ENCODE data around the gene PADI1.

PADI1 gene

DNA sequence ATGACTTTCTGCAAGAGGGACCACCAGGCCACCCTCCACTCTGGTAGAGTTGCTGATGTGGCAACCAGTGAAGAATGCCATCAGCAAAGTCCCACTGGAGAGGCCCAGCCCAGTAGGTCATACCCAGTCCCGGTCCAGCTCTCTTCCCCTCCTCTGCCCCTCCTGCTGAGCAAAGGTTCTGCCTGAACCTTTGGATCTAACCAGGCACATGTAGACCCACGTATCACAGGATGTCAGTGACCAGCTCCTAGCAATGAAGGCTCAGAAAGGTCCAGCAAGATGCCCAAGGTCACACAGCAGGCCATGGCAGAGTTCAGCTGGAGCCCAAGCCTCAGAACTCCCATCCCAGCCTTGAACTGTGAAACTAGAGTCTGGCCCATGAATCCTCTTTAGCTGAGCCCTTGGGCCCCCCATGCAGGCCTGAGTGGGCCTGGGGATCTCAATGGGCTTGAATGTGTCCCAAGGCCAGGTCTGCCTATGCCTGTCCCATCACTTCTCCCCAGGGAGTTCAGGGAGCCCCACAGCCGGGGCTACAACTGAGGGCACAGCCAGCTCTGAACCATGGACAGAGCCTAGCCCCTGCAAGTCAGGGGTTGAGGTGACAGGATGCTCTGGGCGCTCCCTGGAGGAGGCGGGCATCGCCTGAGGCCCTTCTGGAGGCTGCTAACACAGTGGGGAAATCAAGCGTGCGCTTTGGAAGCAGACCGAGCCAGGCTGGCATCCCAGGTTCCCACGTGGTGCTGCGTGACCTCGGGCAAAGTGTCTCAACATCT, 21.4 kb upstream of the PADI1 start:
- DNase-seq, result no peak

DNA sequence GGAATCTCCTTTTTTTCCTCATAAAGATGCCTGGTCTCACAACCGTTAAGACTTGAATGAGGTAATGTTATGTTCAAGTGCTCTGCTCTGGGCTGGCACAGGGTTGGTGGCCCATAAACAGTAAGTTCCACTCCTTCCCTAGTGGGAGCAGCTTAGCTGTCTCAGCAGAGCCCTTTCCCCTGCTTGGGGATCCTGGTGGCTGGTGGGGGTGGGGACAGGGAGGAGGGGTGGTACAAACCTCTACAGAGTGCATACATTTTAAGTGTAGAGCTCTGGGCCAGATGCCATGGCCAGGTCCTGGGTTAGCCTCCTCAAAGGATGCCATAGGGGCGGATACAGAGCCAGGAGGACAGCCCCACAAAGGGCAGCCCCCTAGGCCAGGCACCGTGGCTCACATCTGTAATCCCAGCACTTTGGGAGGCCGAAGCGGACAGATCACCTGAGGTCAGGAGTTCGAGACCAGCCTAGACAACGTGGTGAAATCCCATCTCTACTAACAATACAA, 20.7 kb upstream of the PADI1 start:
- DNase-seq, result no peak

DNA sequence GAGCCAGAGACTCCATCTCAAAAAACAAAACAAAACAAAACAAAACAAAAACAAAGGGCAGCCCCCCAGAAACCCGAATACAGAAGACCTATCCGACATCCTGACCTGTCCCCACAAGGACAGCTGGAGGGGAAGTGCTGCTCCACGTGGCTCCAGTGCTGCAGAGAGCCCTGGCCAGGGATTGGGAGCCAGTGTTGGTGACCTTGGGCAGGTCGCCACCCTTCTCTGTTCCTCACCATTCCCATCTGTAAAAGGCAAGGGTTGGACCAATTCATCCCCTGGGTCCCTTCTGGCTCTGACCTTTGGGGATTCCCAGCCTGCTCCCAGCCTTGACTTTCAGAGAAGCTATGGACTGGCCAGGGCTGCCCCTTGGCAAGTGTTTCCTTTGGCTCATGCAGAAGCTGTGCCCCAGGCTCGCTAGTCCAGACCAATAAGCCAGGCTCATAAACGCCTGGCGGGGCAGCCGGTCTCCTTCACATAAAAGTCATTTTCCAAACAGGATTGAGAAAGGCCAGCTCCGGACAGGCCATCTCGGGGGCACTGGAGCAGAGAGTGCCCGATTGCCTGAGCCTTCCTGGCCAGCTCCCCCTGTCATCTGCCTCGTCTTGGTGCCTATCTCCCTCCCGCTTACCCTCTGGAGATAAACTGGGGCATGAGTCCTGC, 20.0 kb upstream of the PADI1 start:
- DNase-seq, result no peak

DNA sequence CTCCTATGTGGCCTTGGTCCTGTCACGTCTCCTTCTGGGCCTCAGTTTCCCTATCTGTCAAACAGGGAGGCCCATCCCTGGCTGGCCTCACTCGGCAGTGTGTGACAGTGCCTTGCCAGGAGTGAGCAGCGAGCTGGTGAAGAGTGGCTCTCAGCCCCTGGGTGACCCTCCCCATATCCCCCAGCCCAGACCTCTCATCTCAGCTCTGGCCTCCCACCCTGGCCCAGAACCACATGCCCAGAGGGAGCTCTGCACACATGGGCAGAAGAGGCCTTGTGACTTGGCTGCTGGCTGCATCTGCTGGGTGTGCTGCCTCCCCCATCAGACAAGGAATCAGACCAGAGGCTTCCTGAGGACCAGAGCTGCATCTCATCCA, 19.5 kb upstream of the PADI1 start:
- no peak for DNase-seq

DNA sequence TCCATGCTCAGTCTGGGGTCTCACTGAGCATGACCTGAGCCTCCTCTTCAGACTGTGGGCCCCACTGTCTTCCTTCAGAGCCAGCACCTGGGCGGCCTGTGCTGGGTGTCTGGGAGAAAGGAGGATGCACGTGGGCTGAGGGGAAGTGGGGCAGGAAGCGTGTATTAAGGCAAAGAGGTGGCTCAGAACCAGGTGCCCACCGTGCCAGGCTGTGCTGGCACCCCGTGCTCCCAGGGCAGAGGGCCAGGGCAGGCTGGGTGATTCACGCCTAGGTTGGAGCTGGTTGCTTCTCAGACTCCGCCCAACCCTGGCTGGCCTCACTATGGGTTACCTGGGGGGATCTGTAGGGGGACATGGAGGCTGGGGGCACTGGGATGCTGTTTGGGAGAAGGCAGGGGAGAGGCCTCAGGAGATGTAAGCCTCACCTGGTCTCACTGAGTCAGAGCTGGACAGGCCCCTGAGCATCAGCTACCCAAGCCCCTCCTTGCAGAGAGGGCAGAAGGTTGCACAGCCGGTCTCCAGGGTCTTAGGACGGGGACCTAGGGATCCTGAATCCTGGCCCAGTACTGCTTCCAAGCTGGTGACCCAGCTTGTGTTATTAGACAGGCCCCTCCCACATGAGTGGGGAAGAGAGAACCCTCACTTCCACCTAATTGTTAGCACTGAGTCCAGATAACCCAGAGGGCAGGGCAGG, 18.6 kb upstream of the PADI1 start:
- no peak for DNase-seq

DNA sequence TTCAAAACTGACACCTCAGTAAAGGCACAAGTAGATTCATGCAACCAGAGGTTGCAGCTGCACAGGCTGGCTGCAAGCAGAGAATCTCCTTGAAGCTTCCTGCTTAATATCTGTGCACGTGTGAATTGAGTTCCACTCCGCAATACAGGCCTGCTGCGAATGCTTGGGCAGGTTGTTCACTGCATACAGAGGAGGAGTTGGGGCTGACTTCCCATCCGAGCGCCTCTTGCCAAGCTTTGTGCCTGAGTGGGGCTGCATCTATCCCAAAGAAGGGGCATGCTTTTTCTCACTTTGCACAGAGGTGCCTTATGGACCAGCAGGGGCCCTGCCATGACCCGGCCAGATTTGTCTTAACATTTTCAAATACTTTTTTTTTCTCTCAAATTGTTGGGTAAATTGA, 17.9 kb upstream of the PADI1 start:
- DNase-seq, result no peak

DNA sequence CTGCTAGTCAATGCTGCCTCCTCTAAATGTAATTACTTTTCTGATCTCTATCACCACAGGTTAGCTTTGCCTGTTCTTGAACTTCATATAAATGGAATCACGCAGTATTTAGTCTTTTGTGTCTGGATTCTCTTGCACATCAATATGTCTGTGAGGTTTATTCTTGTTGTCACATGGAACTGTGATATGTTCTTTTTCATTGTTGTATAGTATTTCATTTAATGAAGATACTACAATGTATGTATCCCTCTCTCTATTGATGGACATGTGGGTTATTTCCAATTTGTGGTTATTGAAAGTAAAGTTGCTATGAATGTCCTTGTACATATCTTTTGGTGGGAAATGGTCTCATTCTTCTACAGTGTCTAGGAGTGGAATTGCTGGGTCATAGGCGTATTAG, 16.7 kb upstream of the PADI1 start:
- no peak for DNase-seq

DNA sequence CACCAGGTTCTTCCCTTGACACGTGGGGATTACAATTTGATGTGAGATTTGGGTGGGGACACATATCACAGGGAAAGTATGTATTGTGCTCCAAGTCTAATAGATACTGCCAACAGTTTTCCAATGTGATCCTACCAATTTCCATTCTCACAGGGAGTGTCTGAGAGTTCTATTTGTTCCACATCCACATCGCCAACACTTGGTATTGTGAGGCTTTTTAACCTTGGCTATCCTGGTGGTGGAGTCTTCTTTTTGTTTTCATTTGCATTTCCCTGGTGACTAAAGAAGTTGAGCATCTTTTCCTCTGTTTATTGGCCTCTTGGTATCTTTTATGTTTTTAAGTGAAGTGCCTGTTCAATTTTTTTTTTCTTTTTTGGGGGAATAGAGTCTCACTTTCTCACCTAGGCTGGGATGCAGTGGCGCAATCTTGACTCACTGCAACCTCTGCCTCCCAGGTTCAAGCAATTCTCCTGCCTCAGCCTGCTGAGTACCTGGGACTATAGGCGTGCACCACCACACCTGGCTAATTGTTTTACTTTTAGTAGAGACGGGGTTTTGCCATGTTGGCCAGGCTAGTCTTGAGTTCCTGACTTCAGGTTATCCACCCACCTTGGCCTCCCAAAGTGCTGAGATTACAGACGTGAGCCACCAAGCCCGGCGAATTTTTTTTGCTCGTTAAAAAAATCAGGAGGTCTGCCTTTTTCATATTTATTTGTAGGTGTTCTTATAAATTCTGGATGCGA, 15.9 kb upstream of the PADI1 start:
- DNase-seq, result no peak

DNA sequence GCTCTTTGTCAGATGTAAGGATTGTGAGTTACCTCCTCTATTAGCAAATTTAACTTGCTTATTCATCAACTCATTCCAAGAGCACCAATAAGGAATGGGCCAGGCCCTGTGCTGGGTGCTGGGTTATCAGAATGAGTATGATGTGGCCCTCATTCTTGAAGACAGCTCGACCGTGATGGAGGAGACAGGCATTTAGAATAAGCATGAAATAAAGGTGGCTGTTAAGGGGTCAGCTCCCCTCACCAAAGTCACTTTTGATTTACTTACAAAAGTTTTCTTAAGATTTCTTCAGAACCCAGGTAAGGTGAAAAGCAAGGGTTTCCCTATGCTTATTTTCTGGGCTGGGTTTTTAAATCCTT, 15.3 kb upstream of the PADI1 start:
- DNase-seq, result peak; percentile 14

DNA sequence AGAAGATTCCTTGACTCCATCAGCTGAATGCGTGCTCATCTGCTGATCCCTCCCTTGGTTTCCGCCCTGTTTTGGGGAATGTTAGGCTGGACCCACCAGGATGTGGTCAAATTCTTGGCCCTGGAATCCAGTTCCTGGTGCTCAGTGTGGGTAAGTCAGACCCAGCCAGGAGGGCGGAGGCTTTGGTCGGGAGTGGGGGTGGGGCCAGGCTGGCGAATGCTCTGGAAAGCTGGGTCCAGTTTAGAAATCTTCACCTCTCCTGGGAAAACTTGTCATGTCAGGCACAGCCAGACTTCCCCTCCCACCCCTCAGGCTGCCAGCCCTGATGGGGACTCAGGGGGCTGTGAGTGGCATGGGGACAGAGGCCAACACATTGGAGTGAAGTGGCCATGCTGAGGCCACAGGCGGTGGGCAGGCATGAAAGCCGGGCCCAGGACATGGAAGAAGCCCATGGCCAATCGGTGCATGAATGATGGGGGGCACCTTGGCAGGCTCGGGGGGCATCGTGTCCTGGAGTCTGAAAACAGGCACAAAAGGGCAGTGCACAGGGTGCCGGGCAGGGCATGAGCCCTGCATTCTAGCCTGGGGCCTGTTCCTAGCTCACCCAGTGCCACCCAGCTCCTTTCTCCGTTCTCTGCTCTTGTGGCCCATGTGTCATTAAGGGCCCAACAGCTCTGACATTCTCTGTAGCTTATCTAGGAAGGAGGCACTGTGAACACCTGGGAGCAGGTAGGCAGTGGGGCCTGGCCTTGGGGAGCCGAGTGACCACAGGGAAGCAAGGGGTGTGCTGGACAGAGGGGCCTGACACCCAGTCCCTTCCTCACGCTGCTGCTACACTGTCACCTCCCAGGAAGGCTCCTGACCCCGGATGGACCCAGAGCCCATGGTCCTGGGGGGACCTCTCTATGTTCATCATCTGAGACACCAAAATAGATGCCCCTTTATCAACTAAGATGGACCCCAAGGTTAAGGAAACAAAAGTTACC, 14.6 kb upstream of the PADI1 start:
- DNase-seq, result peak; percentile 93

DNA sequence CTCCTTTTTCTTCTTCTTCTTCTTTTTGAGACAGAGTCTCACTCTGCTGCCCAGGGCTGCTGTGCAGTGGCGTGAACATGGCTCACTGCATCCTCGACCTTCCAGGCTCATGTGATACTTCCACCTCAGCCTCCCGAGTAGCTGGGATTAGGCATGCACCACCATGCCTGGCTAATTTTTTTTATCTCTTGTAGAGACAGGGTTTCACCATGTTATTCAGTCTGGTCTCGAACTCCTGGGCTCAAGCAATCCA, 13.0 kb upstream of the PADI1 start:
- no peak for DNase-seq

DNA sequence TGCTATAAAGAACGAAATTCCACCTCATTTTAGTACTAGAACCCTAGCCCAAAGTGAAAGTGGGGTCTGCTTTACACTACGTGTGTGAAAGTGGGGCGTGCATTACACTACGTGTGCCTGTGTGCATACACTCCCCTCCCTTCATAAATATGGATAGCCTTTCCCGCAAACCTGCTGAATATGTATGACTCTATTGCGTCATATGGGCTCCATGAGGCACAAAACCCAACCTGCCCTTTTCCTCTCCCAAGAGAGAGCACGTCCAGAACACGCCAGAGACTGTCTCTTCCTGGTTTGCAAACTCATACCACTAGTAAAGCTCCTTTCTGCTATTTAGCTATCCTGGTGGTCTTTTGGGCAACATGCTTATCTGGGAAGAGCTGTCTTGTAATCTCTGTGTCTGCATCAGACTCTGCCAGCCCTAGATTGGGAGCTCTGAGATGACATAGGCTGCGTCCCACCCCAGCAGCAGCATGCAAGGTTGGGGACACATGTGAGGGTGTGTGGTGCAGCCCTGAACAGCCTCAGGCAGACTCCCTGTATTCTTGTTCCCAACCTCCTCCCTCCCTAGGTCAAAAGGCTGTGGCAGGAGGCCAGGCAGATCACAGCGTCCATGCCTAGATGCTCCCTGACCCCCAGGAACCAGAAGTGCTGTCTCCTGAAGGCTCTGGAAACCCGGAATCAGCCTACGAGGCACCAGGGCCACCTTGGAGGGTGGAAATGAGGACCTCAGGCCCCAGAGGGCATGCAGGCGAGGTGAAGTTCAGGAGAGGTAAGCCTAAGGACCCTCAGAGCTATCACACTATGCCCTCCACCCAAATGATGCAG, 12.3 kb upstream of the PADI1 start:
- no peak for DNase-seq

DNA sequence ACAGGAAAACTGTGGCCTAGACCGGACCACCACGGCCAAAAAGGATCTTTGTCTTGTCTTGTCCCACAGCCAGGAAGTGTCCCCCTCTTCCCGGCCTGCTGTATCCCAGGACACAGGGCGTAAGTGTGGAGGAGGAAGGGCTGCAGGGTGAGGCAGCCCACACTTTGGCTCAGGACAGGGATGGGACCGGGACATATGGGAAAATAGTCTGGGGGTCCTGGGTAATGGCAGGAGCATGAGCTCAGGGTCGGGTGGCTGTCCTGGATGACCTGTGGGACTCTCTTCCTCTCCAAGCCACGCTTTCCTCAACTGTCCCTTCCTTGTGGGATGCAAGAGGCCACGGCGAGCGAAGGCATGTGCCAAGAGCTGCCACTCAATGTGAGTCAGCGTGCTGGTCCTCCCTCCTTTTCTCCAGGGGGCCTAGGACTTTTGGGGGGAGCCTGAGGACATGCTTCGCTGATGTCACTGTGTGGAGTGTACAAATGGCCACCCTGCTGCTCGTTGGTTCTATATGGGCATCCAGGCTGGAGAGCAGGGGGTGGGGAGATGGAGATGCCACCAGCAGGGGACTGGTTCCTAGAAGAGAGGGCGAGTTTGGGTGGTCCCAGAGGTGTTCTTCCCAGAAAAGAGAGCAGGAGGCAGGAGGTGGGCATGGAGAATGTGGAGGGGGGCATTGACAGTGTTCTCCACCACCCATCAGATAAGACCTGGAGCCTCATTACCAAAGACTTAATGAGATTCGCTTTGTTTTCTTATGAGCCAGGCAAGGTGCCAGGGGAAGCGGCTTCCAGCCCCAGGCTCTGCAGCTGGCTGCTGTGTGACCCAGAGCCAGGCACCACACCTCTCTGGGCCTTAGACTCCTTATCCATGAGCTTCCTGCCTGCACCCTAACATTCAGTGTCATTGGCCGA, 11.5 kb upstream of the PADI1 start:
- DNase-seq, result no peak

DNA sequence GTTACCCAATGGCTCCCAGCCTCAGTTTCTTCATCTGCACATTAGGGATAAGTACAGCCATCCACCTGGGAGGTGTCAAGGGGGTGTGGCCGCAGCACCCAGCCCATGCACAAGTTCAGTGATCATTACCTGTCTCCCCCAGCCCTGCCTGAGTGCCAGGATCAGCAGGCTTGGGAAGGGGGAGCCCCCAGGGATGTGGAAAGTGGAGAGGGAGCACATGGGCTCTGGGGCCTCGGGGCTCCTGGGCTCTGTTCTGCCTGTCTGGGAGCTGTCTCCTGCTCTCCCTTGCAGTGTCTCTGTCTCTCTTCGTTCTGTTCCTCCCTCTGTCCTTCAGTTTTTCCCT, 10.8 kb upstream of the PADI1 start:
- no peak for DNase-seq

DNA sequence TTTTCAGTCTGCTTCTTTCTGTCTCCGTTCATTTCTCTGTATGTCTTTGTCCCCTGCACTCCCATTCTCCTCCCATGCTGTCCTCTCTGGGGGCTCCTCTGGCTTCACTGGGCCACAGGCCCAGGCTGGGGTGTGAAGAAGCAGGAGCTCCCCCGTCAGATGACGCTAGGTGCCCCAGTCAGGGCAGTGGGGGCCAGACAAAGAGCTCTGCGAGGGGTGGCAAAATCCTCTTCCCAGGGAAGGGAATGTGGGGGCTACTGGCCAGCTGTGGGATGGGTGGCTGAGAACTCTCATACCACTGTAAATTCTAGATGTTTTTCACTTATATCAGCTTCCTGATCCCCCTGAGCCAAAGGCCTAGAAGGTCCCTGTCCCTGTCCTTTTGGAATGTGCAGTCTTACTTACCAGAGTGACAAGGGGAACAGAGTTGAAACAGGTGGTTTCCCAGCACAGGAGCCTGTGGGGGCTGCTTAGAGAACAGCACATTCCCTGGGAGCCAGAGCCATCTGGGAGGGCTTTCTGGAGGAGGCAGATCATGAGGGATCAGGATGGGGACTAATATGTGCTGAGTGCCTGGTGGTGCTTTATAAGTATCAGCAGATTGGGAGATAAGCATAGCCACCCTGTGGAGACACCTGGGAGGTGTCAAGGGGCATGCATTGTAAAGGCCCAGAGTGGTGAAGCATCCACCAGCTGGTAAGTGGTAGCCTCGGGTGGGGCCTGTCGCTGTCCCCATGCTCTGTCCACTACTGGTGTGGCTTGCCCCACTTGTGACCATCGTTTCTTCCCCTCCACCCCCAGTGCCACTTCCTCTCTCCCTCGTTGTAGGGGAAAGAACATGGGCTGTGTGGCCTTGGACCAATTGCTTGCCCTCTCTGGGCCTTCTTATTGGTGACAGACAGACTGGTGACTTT, 10.1 kb upstream of the PADI1 start:
- no peak for DNase-seq

DNA sequence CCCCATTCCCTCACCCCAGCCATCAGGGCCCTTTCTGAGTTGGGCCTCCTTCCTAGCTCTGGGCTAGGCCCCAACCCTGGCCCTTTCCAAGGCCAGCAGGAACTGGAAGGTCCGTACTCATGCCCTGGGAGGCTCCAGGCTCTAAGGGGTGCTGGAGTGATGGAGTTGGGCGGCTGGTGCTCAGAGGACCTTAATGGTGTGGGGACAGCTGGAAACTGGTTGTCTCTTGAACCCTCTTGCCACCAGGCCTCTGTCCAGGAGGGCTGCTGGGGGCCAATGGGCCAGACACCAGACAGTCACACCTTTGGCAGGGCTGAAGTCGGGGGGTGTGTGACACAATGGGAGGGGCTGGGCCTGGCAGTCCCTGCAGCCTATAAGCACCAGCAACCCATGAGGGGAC, 9.2 kb upstream of the PADI1 start:
- no peak for DNase-seq

DNA sequence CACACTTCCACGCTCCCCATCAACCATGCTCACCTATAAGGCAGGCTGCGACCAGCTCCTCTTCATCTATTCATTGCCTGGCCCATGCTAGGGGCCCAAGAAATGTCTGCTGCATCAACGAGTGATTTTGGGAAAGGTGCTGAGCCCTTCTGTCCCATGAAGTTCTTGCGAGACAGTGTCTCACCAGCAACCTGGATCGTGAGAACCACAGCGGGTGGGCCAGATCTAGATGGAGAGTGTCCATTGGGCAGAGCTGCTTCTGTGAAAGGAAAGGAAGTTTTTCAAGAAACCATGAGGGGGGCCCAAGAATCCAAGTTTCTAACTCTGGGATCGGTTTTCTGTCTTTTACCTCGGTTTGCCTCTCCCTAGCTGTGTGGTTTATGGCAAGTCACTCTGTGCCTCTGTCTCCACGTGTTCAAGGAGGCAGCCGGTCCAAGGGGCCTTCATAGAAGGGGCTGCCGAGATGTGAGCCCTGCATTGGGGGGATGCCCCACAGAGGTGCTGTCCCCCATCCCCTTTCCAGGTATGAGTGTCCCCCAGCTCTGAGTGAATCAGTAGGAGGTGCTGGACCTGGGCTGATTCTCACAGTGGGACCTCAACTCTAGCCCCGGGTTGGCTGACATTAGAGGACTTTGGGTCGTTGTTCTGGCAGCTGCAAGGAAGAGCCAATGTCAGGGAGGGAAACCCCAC, 8.3 kb upstream of the PADI1 start:
- DNase-seq, result no peak

DNA sequence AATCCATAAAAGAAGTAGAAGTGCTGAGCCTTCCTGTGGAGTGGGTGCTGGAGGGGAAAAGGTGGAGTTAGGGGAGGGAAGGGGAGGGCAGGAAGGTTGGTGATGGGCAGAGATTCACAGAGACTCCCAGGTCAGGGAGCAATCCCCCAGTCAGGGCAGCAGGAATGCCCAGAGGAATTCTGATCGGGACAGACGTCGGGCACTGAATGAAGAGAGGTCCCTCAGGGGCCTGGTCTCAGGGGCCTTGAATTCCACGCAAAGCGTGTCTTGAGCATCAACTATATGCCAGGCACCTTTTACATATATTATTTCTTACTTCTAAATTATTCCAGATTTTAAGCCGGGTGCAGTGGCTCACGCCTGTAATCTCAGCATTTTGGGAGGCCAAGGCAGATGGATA, 7.2 kb upstream of the PADI1 start:
- DNase-seq, result no peak

All from HCEC 1CT (cell line).